HTERT RPE-1 (cell line): ENCODE data around the gene KLHL4.
"Not testable (repeated sequence)": the region's sequence is repeated elsewhere in the genome, so short reads cannot be mapped to it uniquely, and the experiment has no call there.

ENCODE experiments used
- in situ Hi-C: fragments of 300-500 bp; cut with MboI; formaldehyde crosslinking; loops from 4 replicates; pipeline ENCODE4 v1.14.3; 2020; ENCODE audit warnings: low sequenced_read_pairs

Gene KLHL4

DNA sequence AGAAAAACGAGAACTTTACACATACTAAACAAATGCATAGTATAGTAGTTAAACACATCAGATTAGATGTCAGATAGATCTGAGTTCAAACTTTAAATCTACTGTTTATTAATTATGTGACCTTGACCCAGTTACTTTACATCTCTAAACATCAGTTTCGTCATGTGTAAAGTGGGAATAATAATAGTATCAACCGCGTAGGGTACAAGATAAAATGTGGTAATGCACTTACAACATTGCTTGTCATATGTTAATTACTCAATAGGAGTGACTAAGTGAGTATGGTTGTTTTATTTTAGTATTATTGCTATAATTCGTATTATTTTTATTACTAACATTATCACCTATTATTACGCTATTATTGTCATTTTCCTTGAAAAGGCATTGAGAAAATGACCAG is 144.2 kb downstream of the KLHL4 start:
- in situ Hi-C loops = no loop called here

DNA sequence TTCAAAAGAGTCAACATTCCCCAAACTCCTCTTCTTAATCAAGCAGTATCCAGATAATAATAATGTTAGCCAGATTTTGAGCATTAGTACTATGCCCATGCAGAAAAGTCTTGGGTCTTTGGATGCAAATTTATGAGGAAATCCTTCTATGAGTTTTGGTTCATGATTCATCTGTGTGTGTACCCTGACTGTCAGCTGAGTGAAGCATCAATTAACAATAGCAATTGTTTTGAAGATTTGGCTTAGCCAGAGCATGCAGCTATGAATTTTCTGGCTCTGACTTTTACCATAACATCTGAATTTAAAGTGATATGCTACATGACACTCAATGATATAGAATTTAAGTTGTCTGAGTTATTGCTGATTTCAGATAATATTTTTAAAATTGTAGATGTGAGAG is 145.8 kb downstream of the KLHL4 start:
- in situ Hi-C loops = no loop called here

DNA sequence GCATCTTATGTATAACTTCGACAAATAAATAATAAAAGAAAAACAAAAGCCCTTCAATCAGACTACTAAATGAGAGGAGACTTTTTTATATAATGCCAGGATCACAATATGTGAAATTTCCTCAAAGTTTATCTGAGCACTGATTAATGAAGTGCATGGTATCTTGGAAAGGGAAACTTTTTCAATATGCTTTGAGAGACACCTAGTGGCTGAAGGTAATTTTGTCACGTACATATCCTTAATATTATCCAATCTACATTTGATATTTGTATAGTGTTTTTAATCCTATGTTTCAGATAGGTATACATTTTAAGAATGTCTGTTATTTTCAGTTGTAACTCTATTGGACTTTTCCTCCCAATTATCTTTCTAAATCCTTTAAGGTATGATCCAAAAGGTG is 146.8 kb downstream of the KLHL4 start:
- in situ Hi-C loops = no loop called here

DNA sequence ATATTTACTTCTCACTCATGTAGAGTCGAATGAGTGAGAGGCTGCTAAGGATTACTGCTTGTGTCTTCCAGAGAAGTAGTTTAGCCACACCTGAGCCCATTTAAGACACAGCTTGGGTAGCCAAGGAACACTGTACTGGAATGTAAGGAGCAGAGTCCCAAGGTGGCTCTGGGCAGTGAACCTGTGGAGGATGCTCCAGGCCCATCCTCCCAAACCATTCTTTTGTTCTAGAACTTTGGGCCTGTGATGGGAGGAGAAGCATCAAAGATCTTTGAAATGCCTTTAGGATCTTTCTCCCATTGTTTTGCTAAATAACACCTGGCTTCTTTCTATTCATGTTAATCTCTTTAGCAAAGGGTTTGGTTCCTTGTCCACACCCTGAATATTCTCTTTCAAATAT is 162.2 kb downstream of the KLHL4 start:
- in situ Hi-C loops = no loop called here

DNA sequence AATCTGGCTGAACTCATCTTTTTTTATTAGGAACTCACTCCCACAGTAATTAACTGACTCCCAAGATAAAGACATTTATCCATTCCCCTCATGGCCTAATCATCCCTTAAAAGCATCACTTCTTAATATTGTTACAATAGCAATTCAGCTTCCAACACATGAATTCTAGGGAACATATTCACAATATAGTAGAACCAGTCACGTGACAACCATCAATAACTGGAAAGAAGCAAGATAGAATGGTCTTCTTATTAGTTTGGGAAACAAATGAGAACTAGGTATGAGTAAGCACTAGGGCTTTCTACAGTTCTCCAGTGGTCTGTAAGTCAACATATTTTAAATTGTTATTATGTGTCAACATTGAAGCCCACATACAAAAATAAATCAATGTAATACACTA is 170.1 kb downstream of the KLHL4 start:
- in situ Hi-C loops = no loop called here

DNA sequence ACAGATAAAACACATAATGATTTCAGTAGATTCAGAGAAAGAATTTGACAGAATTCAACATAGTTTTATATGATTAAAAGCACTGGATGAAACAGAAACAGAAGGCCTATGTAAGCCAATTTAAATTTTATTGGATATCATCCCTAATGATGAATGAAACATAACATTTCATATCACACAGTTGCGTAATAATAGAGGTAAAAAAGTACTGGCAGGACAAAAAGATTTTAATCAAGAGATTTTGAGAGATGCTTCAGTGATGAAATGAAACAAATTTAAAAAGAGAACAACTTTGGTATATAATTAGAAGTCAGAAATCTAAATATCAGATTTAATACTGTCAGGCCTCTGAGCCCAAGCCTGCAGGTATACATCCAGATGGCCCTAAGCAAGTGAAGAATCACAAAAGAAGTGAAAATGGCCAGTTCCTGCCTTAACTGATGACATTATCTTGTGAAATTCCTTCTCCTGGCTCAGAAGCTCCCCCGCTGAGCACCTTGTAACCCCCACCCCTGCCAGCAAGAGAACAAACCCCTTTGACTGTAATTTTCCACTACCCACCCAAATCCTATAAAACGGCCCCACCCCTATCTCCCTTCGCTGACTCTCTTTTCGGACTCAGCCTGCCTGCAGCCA is 170.6 kb downstream of the KLHL4 start:
- in situ Hi-C loops = not testable (repeated sequence)

DNA sequence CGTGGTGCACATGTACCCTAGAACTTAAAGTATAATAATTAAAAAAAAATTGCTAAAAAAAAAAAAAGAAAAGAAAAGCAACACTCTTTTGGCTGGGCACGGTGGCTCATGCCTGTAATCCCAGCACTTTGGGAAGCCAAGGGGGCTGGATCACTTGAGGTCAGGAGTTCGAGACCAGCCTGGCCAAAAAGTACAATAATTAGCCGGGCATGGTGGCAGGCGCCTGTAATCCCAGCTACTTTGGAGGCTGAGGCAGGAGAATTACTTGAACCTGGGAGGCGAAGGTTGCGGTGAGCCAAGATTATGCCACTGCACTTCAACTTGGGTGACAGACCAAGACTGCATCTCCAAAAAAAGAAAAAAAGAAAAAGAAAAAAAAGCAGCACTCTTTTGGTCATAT is 171.6 kb downstream of the KLHL4 start:
- in situ Hi-C loops = not testable (repeated sequence)

DNA sequence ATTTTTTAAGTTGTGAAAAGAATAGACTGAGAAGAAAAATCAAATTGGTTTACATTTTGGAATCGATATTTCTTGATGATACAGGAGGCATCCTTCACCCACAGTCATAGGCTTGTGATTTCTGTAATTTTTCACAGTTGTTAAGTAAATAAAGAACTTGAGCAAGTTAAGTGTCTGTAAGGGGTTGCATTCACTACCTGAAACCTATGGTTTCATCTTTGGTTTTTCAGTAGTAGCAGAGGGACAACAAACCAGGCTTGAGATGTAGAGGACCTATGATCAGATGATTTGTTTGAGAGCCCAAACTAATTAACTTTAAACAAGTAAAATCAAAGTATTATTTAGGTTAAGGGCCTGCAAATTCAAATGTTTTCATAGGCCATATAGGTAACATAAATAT is 175.6 kb downstream of the KLHL4 start:
- in situ Hi-C loops = no loop called here

DNA sequence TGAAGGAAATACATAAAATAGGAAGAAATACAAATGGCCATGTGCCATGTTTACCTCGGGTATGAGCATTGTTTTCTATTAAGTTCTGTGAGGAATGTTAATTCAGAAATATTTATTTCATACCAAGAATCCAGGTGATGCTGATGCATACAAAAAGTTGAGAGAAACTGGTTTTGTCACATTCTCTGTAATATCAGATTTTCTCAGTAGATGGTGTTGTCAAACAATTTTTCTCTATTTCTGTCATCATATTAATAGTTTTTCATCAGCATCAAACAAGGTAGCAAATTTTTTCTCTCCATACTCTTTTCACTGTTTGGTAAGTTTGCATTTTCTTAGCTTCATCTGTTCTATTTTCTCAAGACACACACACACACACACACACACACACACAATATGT is 179.8 kb downstream of the KLHL4 start:
- in situ Hi-C loops = no loop called here

DNA sequence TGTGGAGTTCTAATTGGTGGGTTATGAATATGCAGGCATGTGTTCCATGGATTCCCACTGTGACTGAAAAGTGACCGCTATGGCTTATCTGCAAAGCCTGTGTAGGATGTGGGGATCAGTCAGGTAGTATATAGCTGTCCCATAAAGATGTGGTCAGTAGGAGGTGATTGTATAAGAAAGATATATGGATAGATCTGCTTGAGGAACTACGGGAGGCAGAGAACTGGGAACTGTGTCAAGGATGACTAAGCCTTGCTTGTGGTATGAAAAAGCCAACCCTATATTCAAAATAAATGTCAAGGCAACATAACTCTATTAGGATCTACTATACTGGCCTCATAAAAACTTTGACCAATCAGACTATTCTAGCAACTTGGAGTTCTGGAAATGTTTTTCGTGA is 185.2 kb downstream of the KLHL4 start:
- in situ Hi-C loops = no loop called here

DNA sequence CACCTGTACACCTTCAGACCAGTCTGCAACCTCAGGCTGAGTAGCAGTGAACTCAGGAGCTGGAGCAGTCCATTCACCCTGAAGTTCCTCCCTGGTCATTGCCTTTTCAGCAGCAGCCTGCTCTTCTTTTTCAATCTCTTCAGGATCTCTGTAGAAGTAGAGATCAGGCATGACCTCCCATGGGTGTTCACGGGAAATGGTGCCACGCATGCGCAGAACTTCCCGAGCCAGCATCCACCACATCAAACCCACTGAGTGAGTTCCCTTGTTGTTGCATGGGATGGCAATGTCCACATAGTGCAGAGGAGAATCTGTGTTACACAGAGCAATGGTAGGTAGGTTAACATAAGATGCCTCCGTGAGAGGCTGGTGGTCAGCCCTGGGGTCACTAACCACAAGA is 185.9 kb downstream of the KLHL4 start:
- in situ Hi-C loops = not testable (repeated sequence)

DNA sequence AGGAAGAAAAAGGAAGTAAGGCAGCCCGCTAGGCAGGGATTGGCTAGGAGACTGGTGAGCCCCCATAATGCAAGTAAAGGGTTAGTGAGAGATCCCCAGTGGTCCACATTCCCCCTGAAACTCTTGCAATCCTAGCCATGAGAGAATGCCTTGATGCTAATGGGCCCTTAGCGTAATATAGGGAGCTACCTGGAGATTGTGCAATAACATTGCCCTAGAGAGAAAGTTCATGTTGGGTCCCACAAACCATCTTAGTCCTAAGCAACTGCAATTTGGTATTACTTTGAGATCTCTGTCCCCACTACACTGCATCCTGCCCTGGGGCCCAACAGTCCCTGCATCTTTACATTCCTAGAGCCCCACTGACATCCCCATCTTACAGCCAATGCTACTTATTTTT is 188.5 kb downstream of the KLHL4 start:
- in situ Hi-C loops = no loop called here

DNA sequence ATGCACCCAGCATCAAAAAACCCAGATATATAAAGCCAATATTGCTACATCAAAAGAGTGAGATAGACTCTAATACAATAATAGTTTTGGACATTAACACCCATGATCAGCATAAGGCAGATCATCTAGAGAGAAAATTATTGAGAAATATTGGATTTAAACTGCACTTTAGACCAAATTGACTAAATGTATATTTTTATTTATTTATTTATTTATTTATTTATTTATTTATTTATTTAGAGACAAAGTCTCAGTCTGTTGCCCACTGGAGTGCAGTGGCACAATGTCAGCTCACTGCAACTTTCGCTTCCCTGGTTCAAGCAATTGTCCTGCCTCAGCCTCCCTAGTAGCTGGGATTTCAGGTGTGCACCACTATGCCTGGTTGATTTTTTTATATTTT is 193.0 kb downstream of the KLHL4 start:
- in situ Hi-C loops = no loop called here
